Heart right ventricle (tissue), 16 donors: Measurements from ENCODE around the gene MICAL2. TPM values are rescaled to one million over a fixed set of nuclear protein-coding genes. Genes with fewer than 3 reads are reported as not detected.

ENCODE experiments used
- ATAC-seq, 8 donors: fragments of 200-7000 bp; cut with Tn5 transposase; one replicate each; pipeline ENCODE4 v1.9.1; 2020; ENCODE audit warnings: mild to moderate bottlenecking in 8 of 8, moderate library complexity in 8 of 8, moderate number of reproducible peaks in 1 of 8
- DNase-seq, 2 donors: peaks; one replicate each; pipeline ENCODE4 v3.0.0-alpha.2; 2020
- H3K27ac ChIP-seq, 10 donors: fragments of 200-600 bp; sonication (generic) in 2 of 10; one replicate each; pipeline versions ENCODE4 v1.5.0 to v1.8.0; 2020 to 2022; ENCODE audit warnings: mild to moderate bottlenecking in 3 of 10
- H3K27me3 ChIP-seq, 7 donors: fragments of 200-600 bp; one replicate each; pipeline ENCODE4 v1.8.0; 2021 to 2022; ENCODE audit warnings: mild to moderate bottlenecking in 2 of 7
- H3K36me3 ChIP-seq, 9 donors: fragments of 200-600 bp; sonication (generic) in 1 of 9; one replicate each; pipeline versions ENCODE4 v1.5.0 to v1.8.0; 2020 to 2022; ENCODE audit warnings: mild to moderate bottlenecking in 2 of 9
- H3K4me1 ChIP-seq, 9 donors: fragments of 200-600 bp; sonication (generic) in 1 of 9; one replicate each; pipeline versions ENCODE4 v1.5.0 to v1.8.0; 2020 to 2022; ENCODE audit warnings: mild to moderate bottlenecking in 4 of 9
- H3K4me3 ChIP-seq, 10 donors: fragments of 200-600 bp; sonication (generic) in 2 of 10; one replicate each; pipeline versions ENCODE4 v1.5.0 to v1.8.0; 2020 to 2022; ENCODE audit warnings: mild to moderate bottlenecking in 7 of 10, moderate library complexity in 2 of 10
- H3K9me3 ChIP-seq, 11 donors: fragments of 200-600 bp in 10 of 11; sonication (generic) in 2 of 11; one replicate each; pipeline versions ENCODE4 v1.5.0 to v1.8.0; 2013 to 2022; ENCODE audit warnings: mild to moderate bottlenecking in 2 of 11, control low read depth in 1 of 11, moderate library complexity in 1 of 11
- WGBS, 2 donors: extraction: QIAGEN DNeasy Blood & Tissue Kit; methylation state at CpG; one replicate each; pipeline ENCODE4 v1.1.7; 2013; ENCODE audit warnings: inconsistent platforms in 1 of 2; 5-methylcytosine and 5-hydroxymethylcytosine counted together
- intact Hi-C, 10 donors: fragments of 100-400 bp; cut with DNase I; formaldehyde crosslinking; loops; one replicate each; pipeline versions ENCODE4 v1.11.1 to v1.14.2; 2022
- polyA plus RNA-seq, 2 donors: library from polyadenylated mRNA; stranded (reverse); fragments of 200-250 nt; gene quantifications; one replicate each; pipeline ENCODE4 v1.2.3, GENCODE V29; 2013
- total RNA-seq, 10 donors: library from RNA; stranded (reverse); fragmentation: NEBNext Ultra II Directional in 3 of 10; extraction: Animal tissue kit (Norgen Biotek cat#: 25700) in 3 of 10; gene quantifications; one replicate each; pipeline versions ENCODE4 v1.2.1 to v1.2.4, GENCODE V29; 2021 to 2023
- TF ChIP-seq, protein P1 (sequence below), 9 donors: fragments of 200-600 bp; sonication (generic) in 2 of 9; IDR thresholded peaks; one replicate each; pipeline versions ENCODE4 v1.5.0 to v1.8.0; 2021 to 2022; ENCODE audit warnings: antibody characterized with exemption in 9 of 9, mild to moderate bottlenecking in 5 of 9, moderate library complexity in 1 of 9
- donor health status: Arrhythmogenic right ventricular cardiomyopathy.
- donor health status: ischemic (EF 13 %, LVEDD 7.1; RV severe dilation, severe dysfunction).
- donor health status: healthy with polysubstance abuse.
- donor health status: DM: no; HTN: yes; CAD: no.
- donor health status: DM: no; HTN: no; CAD: no.
- donor health status: ischemic (EF 25% LVEDD 6.9; RV normal size, moderate dysfunction).
- donor health status: ischemic (EF 25% LVEDD 5.7; RV mildly dilated, moderate dysfunction).
- donor health status: healthy.
- donor health status: DM: yes; HTN: yes; CAD: no.
- donor health status: Ischemic cardiomyopathy.
- donor health status: ischemic (EF 35%, LVEDD 5.7; RV mildly dilated, moderate dysfunction).
- donor health status: nonischemic (EF 11% LVEDD 7.7; RV severe dilation, severe dysfunction).
- donor health status: DM: yes; HTN: yes; CAD: no.
- donor health status: PGD.
- donor health status: ischemic (EF 29% LVEDD 5.4; RV normal size, mild dysfunction).
- donor health status: nonischemic (EF 23%, LVEDD 6.1; RV moderate dilation, normal function).

MICAL2 gene
- total and polyA plus RNA-seq, 12 donors = 32.5 to 95.7 (median 70.5) TPM

DNA sequence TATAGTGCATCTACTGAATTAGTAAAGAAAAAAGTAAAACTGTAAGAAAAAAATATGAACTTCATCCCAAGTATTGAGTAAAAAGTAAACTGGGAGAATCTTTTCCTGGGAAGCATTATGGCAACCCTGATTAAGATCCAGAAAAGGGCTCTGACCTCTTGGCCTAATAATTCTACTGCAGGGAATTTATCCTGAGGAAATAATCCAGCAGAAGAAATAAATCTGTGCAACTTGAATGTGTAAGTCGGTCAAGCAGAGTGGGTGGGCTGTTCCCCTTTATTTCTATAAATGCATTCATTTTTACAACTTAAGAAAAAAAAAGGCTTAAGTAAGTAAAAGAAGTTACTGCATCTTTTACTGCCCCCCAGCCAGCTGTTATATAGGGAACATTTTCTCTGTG, 155.7 kb downstream of the MICAL2 start:
- TF ChIP-seq, protein P1, sequence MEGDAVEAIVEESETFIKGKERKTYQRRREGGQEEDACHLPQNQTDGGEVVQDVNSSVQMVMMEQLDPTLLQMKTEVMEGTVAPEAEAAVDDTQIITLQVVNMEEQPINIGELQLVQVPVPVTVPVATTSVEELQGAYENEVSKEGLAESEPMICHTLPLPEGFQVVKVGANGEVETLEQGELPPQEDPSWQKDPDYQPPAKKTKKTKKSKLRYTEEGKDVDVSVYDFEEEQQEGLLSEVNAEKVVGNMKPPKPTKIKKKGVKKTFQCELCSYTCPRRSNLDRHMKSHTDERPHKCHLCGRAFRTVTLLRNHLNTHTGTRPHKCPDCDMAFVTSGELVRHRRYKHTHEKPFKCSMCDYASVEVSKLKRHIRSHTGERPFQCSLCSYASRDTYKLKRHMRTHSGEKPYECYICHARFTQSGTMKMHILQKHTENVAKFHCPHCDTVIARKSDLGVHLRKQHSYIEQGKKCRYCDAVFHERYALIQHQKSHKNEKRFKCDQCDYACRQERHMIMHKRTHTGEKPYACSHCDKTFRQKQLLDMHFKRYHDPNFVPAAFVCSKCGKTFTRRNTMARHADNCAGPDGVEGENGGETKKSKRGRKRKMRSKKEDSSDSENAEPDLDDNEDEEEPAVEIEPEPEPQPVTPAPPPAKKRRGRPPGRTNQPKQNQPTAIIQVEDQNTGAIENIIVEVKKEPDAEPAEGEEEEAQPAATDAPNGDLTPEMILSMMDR (IDR thresholded peaks at IDR 0.05) = no peak
- Histone ChIP-seq H3K27ac (no peak overlapping the region), H3K27me3 (no peaks in the 10 kb centered on the region), H3K4me3 (no peak overlapping the region), H3K9me3 (no peaks in the 10 kb centered on the region), H3K4me1 (peaks cover 9 to 42% (median 26%) of the 10 kb centered on the region in 9 donors), H3K36me3 (peaks cover 0 to 36% (median 13%) of the 10 kb centered on the region in 9 donors)
- intact Hi-C loops = no loop called here
- WGBS, 2 donors = 79 to 84% methylated on average over 1 of the region's 1 CpG
- ATAC-seq = no peak
- DNase-seq = no peak

DNA sequence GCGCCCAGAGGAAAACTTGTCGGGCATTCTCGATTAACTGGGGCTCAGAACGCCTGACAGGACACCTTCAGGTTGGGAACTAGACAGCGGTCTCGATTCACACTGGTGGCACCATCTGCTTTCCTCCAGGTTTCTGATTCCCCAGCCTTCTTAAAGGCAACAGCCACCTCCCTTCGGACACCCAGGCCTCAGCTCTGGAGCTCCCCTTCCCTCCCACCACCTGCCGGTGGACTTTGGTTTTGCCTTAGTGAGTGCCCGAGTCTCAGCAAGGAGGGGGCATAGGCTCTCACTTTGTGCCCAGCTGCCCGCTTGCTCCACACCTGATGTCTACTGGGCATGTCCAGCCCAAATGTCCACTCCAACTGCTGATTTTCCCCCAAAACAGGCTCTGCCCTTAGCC, 156.6 kb downstream of the MICAL2 start:
- H3K36me3 ChIP-seq = peaks cover 0 to 28% (median 5%) of the 10 kb centered on the region in 9 donors
- WGBS, 2 donors = 94 to 95% methylated on average over 10 of the region's 10 CpGs
- H3K27me3 ChIP-seq = no peaks in the 10 kb centered on the region
- no peak overlapping the region for H3K4me3 ChIP-seq
- H3K27ac ChIP-seq = no peak overlapping the region
- TF ChIP-seq, protein P1 (IDR thresholded peaks at IDR 0.05) = no peak
- H3K4me1 ChIP-seq = peaks cover 5 to 34% (median 25%) of the 10 kb centered on the region in 9 donors
- intact Hi-C loops = no loop called here
- DNase-seq (no peak), ATAC-seq (no peak)
- no peaks in the 10 kb centered on the region for H3K9me3 ChIP-seq

DNA sequence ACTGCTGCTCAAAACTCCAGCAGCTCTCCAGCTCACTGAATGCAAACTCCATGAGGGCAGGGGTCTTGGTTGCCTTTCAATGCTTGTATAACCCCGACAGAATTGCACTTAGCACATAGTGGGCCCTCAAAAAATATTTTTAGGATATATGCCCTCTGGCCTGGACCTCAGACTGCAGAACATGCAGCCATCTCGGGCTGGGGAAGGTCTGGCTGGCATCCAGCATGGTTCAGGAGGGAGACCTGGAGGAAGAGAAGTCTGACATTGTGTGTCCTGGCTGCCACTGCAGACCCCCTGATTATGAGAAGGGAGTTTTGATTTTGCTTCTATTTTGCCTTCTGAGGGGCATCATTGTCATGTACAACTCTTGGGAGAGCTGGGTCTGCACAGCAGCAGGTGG, 157.5 kb downstream of the MICAL2 start:
- WGBS, 2 donors = 78 to 83% methylated on average over 2 of the region's 2 CpGs
- DNase-seq = no peak

DNA sequence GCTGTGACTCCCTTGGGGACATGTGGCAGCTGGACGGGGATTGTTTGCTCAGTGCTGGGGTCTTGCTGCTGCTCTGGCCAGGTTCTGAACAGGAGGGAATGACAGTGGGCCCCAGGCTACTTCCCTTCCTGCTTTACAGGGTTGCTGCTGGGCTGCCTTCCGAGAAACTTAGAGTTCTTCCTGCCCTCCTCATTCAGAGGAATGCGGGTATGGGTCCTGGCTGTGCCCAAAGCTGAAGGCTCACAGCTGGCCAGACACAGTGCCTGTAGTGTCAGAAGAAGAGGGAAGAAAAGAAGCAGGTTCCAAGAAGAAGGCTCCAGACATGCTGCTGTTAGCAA, 158.7 kb downstream of the MICAL2 start:
- ATAC-seq = peak in 7 of 8 donors; percentile 3 to 85 (median 68)
- WGBS, 2 donors = 41 to 50% methylated on average over 3 of the region's 3 CpGs
- Histone ChIP-seq H3K36me3 (peaks cover 0 to 9% (median 0%) of the 10 kb centered on the region in 9 donors), H3K4me1 (peaks cover 0 to 20% (median 11%) of the 10 kb centered on the region in 9 donors), H3K27me3 (no peaks in the 10 kb centered on the region), H3K4me3 (no peak overlapping the region), H3K27ac (peak overlapping the region in 5 of 10 donors; percentile 1 to 48 (median 31)), H3K9me3 (no peaks in the 10 kb centered on the region)
- DNase-seq = no peak
- intact Hi-C loops = no loop called here
- TF ChIP-seq, protein P1 (IDR thresholded peaks at IDR 0.05) = no peak

More for the DNA sequence above, 157.5 kb downstream of the MICAL2 start:
- no peak overlapping the region for H3K4me3 ChIP-seq
- H3K27me3 ChIP-seq = no peaks in the 10 kb centered on the region
- no peak for ATAC-seq
- peaks cover 0 to 18% (median 0%) of the 10 kb centered on the region in 9 donors for H3K36me3 ChIP-seq
- H3K4me1 ChIP-seq = peaks cover 5 to 27% (median 17%) of the 10 kb centered on the region in 9 donors
- no peak overlapping the region for H3K27ac ChIP-seq
- no peaks in the 10 kb centered on the region for H3K9me3 ChIP-seq
- intact Hi-C loops = no loop called here
- TF ChIP-seq, protein P1 (IDR thresholded peaks at IDR 0.05) = no peak
